RWPE1 (cell line): ENCODE measurements around the gene PRAMEF10.
A peak's percentile ranks its signal among the peaks of the same experiment; 100 is the strongest.
"Not testable (repeated sequence)": the region's sequence is repeated elsewhere in the genome, so short reads cannot be mapped to it uniquely, and the experiment has no call there.

ENCODE experiments used
- CTCF ChIA-PET: fragments of 350-600 bp; sonication (Branson Sonifier 250); formaldehyde crosslinking; extraction: SDS; loops from one replicate; lab custom pipeline; 2021; lab: Yijun Ruan, JAX
- POLR2A ChIA-PET: fragments of 400-600 bp; formaldehyde crosslinking; extraction: SDS; loops from one replicate; lab custom pipeline; 2020; ENCODE audit warnings: antibody characterized with exemption; ENCODE audit not compliant: low non-redundant PET; lab: Yijun Ruan, JAX
- DNase-seq: peaks from one replicate; pipeline ENCODE4 v3.0.0; 2012; ENCODE audit warnings: low spot score
- H3K27ac ChIP-seq: fragments of 450-650 bp; 2 replicates; pipeline ENCODE4 v1.5.1; 2017
- TF ChIP-seq, protein P1 (sequence below): fragments of 450-650 bp; conservative IDR thresholded peaks from 2 replicates; pipeline ENCODE4 v1.5.1; 2017; ENCODE audit warnings: low read depth, mild to moderate bottlenecking

PRAMEF10 gene, protein sequence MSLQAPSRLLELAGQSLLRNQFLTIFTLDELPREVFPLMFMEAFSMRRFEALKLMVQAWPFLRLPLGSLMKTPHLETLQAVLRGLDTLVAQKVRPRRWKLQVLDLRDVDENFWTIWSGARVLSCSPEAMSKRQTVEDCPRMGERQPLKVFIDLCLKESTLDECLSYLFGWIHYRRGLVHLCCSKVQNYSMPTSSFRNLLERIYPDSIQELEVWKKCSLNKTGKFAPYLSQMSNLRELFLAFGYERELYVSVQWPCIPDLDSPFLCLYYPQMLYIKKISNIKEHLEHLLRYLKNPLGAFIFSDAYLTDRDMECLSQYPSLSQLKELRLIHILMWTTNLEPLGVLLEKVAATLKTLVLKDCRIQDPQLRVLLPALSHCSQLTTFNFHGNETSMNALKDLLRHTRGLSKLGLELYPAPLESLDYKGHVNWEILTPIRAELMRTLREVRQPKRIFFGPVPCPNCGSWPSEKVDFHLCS

GRCh38 chr1:12898170-12898569 is at the start of gene PRAMEF10:
Gene PRAMEF10 (minus strand): TSS chr1:12898270. CDS start chr1:12895847, 2,423 bp downstream.
- H3K27ac ChIP-seq, POLR2A ChIA-PET, DNase-seq, CTCF ChIA-PET: not testable (repeated sequence)

DNA sequence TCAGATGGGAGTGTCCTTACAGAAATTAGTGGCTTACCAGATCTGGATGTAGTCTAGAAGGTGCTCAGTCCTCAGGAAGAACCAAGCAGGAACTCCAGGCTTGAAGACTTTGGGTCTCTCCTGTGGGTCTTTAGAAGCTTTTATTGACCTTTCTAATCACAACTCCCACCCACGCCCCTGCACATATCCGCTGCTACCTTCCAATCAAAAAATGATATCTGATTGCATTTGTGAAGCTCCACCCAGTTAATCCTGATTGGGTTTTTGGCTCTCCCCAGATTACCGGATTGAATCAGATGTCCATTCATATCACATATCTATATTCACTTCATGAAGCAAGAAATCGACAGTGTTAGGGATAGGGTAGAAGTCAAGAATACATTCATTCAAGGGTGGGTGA is 49.4 kb upstream of the PRAMEF10 start, which contains the start of gene PRAMEF6:
Gene PRAMEF6 (minus strand): TSS at position 101 of the 400 bp plus-strand sequence. CDS start 5,062 bp downstream, outside the sequence.
- CTCF ChIA-PET, H3K27ac ChIP-seq, POLR2A ChIA-PET, DNase-seq: not testable (repeated sequence)

GRCh38 chr1:12924368-12924767 is 26.3 kb upstream of the PRAMEF10 start:
- POLR2A ChIA-PET, DNase-seq, H3K27ac ChIP-seq, CTCF ChIA-PET: not testable (repeated sequence)

GRCh38 chr1:12921749-12922148 is 23.7 kb upstream of the PRAMEF10 start:
- DNase-seq, CTCF ChIA-PET, H3K27ac ChIP-seq, POLR2A ChIA-PET: not testable (repeated sequence)

GRCh38 chr1:12916310-12916709 is 18.2 kb upstream of the PRAMEF10 start, which contains the start of gene PRAMEF7:
Gene PRAMEF7 (plus strand): TSS chr1:12916610. CDS start chr1:12917693, 1,083 bp downstream.
- CTCF ChIA-PET, POLR2A ChIA-PET, H3K27ac ChIP-seq, DNase-seq: not testable (repeated sequence)

GRCh38 chr1:12903793-12904572 is 5.9 kb upstream of the PRAMEF10 start:
- DNase-seq, H3K27ac ChIP-seq, CTCF ChIA-PET, POLR2A ChIA-PET: not testable (repeated sequence)

- H3K27ac ChIP-seq, CTCF ChIA-PET, DNase-seq, POLR2A ChIA-PET: not testable (repeated sequence)
Measured at GRCh38 chr1:12899186-12899585, 1.1 kb upstream of the PRAMEF10 start.

DNA sequence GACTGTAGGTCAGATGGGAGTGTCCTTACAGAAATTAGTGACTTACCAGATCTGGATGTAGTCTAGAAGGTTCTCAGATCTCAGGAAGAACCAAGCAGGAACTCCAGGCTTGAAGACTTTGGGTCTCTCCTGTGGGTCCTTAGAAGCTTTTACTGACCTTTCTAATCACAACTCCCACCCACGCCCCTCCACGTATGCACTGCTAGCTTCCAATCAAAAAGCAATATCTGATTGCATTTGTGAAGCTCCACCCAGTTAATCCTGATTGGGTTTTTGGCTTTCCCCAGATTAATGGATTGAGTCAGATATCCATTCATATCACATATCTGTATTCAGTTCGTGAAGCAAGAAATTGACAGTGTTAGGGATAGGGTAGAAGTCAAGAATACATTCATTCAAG is 12.0 kb downstream of the PRAMEF10 start, which contains the start of gene PRAMEF4:
Gene PRAMEF4 (minus strand): TSS at position 101 of the 400 bp plus-strand sequence. CDS start 2,807 bp downstream, outside the sequence.
- CTCF ChIA-PET, POLR2A ChIA-PET, H3K27ac ChIP-seq, DNase-seq: not testable (repeated sequence)

- DNase-seq, H3K27ac ChIP-seq, CTCF ChIA-PET, POLR2A ChIA-PET: not testable (repeated sequence)
Measured at GRCh38 chr1:12878453-12878852, 19.6 kb downstream of the PRAMEF10 start.

- CTCF ChIA-PET, H3K27ac ChIP-seq, POLR2A ChIA-PET, DNase-seq: not testable (repeated sequence)
Measured at GRCh38 chr1:12863131-12863880, 34.8 kb downstream of the PRAMEF10 start.

DNA sequence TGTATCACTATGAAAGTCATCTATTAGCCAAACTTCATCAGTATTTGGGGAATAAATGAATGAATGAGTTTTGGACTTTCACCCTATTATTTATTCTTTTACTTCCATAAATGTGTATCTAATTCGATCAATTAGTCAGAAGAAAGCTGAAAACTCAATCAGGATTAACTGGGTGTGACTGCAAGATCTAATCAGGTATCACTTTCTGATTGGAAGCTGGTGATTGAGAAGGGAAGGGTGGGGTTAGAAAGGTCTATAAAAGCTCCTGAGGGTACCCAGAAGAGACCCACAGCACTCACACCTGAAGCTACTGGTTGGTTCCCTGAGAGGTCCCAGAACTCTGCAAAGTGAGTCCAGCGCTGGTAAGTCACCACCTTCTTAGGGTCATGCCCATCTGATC is 41.3 kb downstream of the PRAMEF10 start, which contains the start of gene PRAMEF2:
Gene PRAMEF2 (plus strand): TSS at position 301 of the 400 bp plus-strand sequence. CDS start 1,924 bp downstream, outside the sequence.
- DNase-seq, CTCF ChIA-PET, H3K27ac ChIP-seq, POLR2A ChIA-PET: not testable (repeated sequence)

DNA sequence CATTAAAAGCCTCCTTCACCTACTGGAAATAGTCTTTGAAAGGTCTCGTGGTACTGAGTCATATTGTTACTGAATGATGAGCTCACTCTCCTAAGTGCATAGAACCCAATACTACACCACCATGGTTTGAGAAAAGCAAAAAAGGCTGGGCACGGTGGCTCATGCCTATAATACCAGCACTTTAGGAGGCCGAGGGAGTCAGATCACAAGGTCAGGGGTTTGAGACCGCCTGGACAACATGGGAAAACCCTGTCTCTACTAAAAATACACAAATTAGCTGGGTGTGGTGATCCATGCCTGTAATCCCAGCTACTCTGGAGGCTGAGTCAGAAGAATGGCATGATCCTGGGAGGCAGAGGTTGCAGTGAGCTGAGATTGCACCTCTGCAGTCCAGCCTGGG is 46.3 kb downstream of the PRAMEF10 start:
- POLR2A ChIA-PET = no interaction called here
- CTCF ChIA-PET = no interaction called here
- H3K27ac ChIP-seq = peak overlapping the region; percentile 26; the same call in 1 of the 2 replicates

GRCh38 chr1:12848620-12849019 is 49.5 kb downstream of the PRAMEF10 start, which contains the start of gene HNRNPCL1:
Gene HNRNPCL1 (minus strand): TSS chr1:12848720. CDS start chr1:12848289, 431 bp downstream.
- DNase-seq, H3K27ac ChIP-seq, POLR2A ChIA-PET, CTCF ChIA-PET: not testable (repeated sequence)

More for the DNA sequence above, 46.3 kb downstream of the PRAMEF10 start:
- TF ChIP-seq, protein P1, sequence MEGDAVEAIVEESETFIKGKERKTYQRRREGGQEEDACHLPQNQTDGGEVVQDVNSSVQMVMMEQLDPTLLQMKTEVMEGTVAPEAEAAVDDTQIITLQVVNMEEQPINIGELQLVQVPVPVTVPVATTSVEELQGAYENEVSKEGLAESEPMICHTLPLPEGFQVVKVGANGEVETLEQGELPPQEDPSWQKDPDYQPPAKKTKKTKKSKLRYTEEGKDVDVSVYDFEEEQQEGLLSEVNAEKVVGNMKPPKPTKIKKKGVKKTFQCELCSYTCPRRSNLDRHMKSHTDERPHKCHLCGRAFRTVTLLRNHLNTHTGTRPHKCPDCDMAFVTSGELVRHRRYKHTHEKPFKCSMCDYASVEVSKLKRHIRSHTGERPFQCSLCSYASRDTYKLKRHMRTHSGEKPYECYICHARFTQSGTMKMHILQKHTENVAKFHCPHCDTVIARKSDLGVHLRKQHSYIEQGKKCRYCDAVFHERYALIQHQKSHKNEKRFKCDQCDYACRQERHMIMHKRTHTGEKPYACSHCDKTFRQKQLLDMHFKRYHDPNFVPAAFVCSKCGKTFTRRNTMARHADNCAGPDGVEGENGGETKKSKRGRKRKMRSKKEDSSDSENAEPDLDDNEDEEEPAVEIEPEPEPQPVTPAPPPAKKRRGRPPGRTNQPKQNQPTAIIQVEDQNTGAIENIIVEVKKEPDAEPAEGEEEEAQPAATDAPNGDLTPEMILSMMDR = no peak
- peak; percentile 56 for DNase-seq
